ENCODE results near the gene EXO5. TPM values are rescaled to one million over a fixed set of nuclear protein-coding genes. Genes with fewer than 3 reads are reported as not detected.

EXO5 gene
- total RNA-seq (10 to 100 TPM in 3 of 7 donors, 1 to 10 TPM in 4; 7.2 to 13.5 (median 9.1) TPM), polyA plus RNA-seq (1 to 10 TPM; 6.2 to 8.0 (median 7.7) TPM)
- long read RNA-seq, donor 1, partial matches to known transcripts: 0 of 3 reads
- long read RNA-seq, donor 1, other reads (novel, unspliced or antisense): 0 of 3 reads
- long read RNA-seq, donor 2, partial matches to known transcripts: 0 of 3 reads
- long read RNA-seq, donor 2, other reads (novel, unspliced or antisense): 0 of 3 reads

GRCh38 chr1:40508375-40509341, at the start of gene EXO5:
Gene EXO5, plus strand, starts transcription at chr1:40508767. Its CDS starts 5,778 bp downstream, at chr1:40514545.
- H3K4me1 ChIP-seq: peaks cover 0 to 30% (median 18%) of the 10 kb centered on the region in 6 donors
- peaks cover 0 to 62% (median 42%) of the 10 kb centered on the region in 8 donors for H3K9me3 ChIP-seq
- TF ChIP-seq POLR2AphosphoS5 (IDR thresholded peaks at IDR 0.05) (peak; percentile 85 to 88 (median 86)), POLR2A (IDR thresholded peaks at IDR 0.05) (peak in 1 of 3 donors; percentile 42), CTCF (IDR thresholded peaks at IDR 0.05 in 8 of 11, conservative IDR thresholded peaks at IDR 0.05 in 3 of 11) (no peak)
- intact Hi-C loops (cut with DNase I; ENCODE audit: low total_unique reads): no loop called here
- H3K4me3 ChIP-seq: peak within 1 kb of the TSS; percentile 28 to 87 (median 67)
- peak within 1 kb of the TSS; percentile 56 to 85 (median 80) for H3K27ac ChIP-seq
- WGBS, 5 donors: 0 to 2% (median 1%) methylated on average over 70 to 76 of the region's 76 CpGs
- peak; percentile 96 for DNase-seq
- H3K27me3 ChIP-seq (replicated peaks in 1 of 7): no peaks in the 10 kb centered on the region
- H3K36me3 ChIP-seq: peaks cover 0 to 34% (median 0%) of the 10 kb centered on the region in 6 donors

- peaks cover 2 to 81% (median 33%) of the 10 kb centered on the region in 6 donors for H3K36me3 ChIP-seq
- TF ChIP-seq CTCF (IDR thresholded peaks at IDR 0.05 in 8 of 11, conservative IDR thresholded peaks at IDR 0.05 in 3 of 11): no peak
- TF ChIP-seq POLR2A (IDR thresholded peaks at IDR 0.05): no peak
- no peak for TF ChIP-seq POLR2AphosphoS5 (IDR thresholded peaks at IDR 0.05)
- no peaks in the 10 kb centered on the region for H3K4me1 ChIP-seq
- WGBS, 5 donors: 88 to 97% (median 94%) methylated on average over 3 of the region's 3 CpGs
- H3K4me3 ChIP-seq: no peak overlapping the region
- no peak overlapping the region for H3K27ac ChIP-seq
- no peaks in the 10 kb centered on the region for H3K27me3 ChIP-seq (replicated peaks in 1 of 7)
- no peak for DNase-seq
- H3K9me3 ChIP-seq: peaks cover 44 to 100% (median 100%) of the 10 kb centered on the region in 8 donors
- intact Hi-C loops (cut with DNase I; ENCODE audit: low total_unique reads): no loop called here
Observed at GRCh38 chr1:40462956-40463590, 45.5 kb upstream of the EXO5 start.

GRCh38 chr1:40469327-40469726, 39.2 kb upstream of the EXO5 start:
- WGBS, 5 donors: 90 to 96% (median 92%) methylated on average over 2 of the region's 2 CpGs
- intact Hi-C loops (cut with DNase I; ENCODE audit: low total_unique reads): no loop called here
- no peak for DNase-seq
- H3K9me3 ChIP-seq: peaks cover 35 to 99% (median 98%) of the 10 kb centered on the region in 8 donors
- H3K4me3 ChIP-seq: no peak overlapping the region
- no peak for TF ChIP-seq POLR2AphosphoS5 (IDR thresholded peaks at IDR 0.05)
- TF ChIP-seq POLR2A (IDR thresholded peaks at IDR 0.05): no peak
- no peak for TF ChIP-seq CTCF (IDR thresholded peaks at IDR 0.05 in 8 of 11, conservative IDR thresholded peaks at IDR 0.05 in 3 of 11)
- H3K4me1 ChIP-seq: no peaks in the 10 kb centered on the region
- H3K27me3 ChIP-seq (replicated peaks in 1 of 7): no peaks in the 10 kb centered on the region
- H3K27ac ChIP-seq: no peak overlapping the region
- H3K36me3 ChIP-seq: peaks cover 0 to 29% (median 0%) of the 10 kb centered on the region in 6 donors
